K562 (cell line): ENCODE measurements around the gene MBD5. TPM values are rescaled to one million over a fixed set of nuclear protein-coding genes. Genes with fewer than 3 reads are reported as not detected.

Experiments
- FOXP1 ChIP-seq: sonication (generic); formaldehyde crosslinking; IDR thresholded peaks from 2 replicates; pipeline ENCODE4 v1.8.0; 2022; ENCODE audit warnings: mild to moderate bottlenecking, missing genetic modification reagents
- KDM5B ChIP-seq: fragments of 200-600 bp; sonication (generic); IDR thresholded peaks from 2 replicates; pipeline ENCODE4 v1.6.1; 2012; ENCODE audit warnings: low read depth, mild to moderate bottlenecking, moderate library complexity, low read length, control low read depth, inconsistent platforms; ENCODE audit not compliant: insufficient replicate concordance
- KLF1 ChIP-seq: fragments of 450-650 bp; IDR thresholded peaks from 2 replicates; pipeline ENCODE4 v1.6.1; 2016; ENCODE audit warnings: missing genetic modification characterization, missing compliant biosample characterization
- NFRKB ChIP-seq: fragments of 450-650 bp; IDR thresholded peaks from 2 replicates; pipeline ENCODE4 v1.6.1; 2016; ENCODE audit warnings: low read depth
- THRA ChIP-seq: fragments of 450-650 bp; IDR thresholded peaks from 2 replicates; pipeline ENCODE4 v1.6.1; 2017; ENCODE audit warnings: mild to moderate bottlenecking, moderate library complexity
- USF2 ChIP-seq: sonication (generic); formaldehyde crosslinking; IDR thresholded peaks from 2 replicates; pipeline ENCODE4 v1.5.0; 2020; ENCODE audit warnings: missing genetic modification reagents
- ZBTB1 ChIP-seq: sonication (generic); formaldehyde crosslinking; IDR thresholded peaks from 2 replicates; pipeline ENCODE4 v1.8.1; 2023; ENCODE audit warnings: missing genetic modification reagents, low read depth, mild to moderate bottlenecking, borderline replicate concordance
- polyA plus RNA-seq, 8 experiments: library from polyadenylated mRNA; depleted of rRNA in 4 of 8; stranded (reverse) in 5 of 8; unstranded in 3 of 8; fragments of >200 nt; fragmentation: Nextera tagmentation in 2 of 8; fragmentation: Illumina TruSeq in 1 of 8; extraction: Ambion mirVana in 2 of 8; extraction: Trizol in 1 of 8; gene quantifications; 2 replicates each; pipeline versions ENCODE4 v1.2.1 to v1.2.3, GENCODE V29; 2011 to 2014; ENCODE audit warnings: inconsistent platforms in 1 of 8, missing spikeins in 1 of 8
- total RNA-seq, 7 experiments: library from RNA; depleted of rRNA in 6 of 7; stranded (reverse); fragments of >200 nt in 6 of 7; fragmentation: Illumina TruSeq in 2 of 7; extraction: Trizol in 2 of 7; gene quantifications; 2 replicates each; pipeline versions ENCODE4 v1.2.1 to v1.2.3, GENCODE V29; 2011 to 2021; ENCODE audit warnings: low replicate concordance in 1 of 7
- TF ChIP-seq, protein P1 (sequence below): sonication (generic); formaldehyde crosslinking; IDR thresholded peaks from 2 replicates; pipeline ENCODE4 v1.8.0; 2022; ENCODE audit warnings: mild to moderate bottlenecking, missing genetic modification reagents
- TF ChIP-seq, protein P2 (sequence below): fragments of 450-650 bp; IDR thresholded peaks from 2 replicates; pipeline ENCODE4 v1.6.1; 2016
- TF ChIP-seq, protein P3 (sequence below): fragments of 450-650 bp; IDR thresholded peaks from one replicate; pipeline ENCODE4 v1.6.1; 2018; ENCODE audit warnings: mild to moderate bottlenecking, moderate library complexity; ENCODE audit not compliant: partially characterized antibody
- TF ChIP-seq, protein P4 (sequence below): IDR thresholded peaks from 2 replicates; pipeline ENCODE4 v1.6.1; 2014; ENCODE audit warnings: antibody characterized with exemption

Gene MBD5
- total and polyA plus RNA-seq, 9 of the 15 experiments (the other 6 are each of a cell fraction or from before 2014, with no cell fraction given) = 3.4 to 14.5 (median 9.0) TPM

DNA sequence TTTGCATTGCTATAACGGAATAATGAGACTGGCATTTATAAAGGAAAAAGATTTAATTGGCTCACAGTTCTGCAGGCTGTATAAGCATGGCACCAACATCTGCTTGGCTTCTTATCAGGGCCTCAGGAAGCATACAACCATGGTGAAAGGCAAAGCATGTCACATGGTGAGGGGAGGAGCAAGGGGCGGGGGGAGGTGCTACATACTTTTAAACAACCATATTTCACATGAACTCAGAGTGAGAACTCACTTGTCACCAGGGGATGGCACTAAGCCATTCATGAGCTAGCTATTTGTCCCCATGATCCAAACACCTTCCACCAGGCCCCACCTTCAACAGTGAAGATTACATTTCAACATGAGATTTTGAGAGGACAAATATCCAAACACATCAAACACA, 188.7 kb downstream of the MBD5 start (continued):
- TF ChIP-seq, protein P1, sequence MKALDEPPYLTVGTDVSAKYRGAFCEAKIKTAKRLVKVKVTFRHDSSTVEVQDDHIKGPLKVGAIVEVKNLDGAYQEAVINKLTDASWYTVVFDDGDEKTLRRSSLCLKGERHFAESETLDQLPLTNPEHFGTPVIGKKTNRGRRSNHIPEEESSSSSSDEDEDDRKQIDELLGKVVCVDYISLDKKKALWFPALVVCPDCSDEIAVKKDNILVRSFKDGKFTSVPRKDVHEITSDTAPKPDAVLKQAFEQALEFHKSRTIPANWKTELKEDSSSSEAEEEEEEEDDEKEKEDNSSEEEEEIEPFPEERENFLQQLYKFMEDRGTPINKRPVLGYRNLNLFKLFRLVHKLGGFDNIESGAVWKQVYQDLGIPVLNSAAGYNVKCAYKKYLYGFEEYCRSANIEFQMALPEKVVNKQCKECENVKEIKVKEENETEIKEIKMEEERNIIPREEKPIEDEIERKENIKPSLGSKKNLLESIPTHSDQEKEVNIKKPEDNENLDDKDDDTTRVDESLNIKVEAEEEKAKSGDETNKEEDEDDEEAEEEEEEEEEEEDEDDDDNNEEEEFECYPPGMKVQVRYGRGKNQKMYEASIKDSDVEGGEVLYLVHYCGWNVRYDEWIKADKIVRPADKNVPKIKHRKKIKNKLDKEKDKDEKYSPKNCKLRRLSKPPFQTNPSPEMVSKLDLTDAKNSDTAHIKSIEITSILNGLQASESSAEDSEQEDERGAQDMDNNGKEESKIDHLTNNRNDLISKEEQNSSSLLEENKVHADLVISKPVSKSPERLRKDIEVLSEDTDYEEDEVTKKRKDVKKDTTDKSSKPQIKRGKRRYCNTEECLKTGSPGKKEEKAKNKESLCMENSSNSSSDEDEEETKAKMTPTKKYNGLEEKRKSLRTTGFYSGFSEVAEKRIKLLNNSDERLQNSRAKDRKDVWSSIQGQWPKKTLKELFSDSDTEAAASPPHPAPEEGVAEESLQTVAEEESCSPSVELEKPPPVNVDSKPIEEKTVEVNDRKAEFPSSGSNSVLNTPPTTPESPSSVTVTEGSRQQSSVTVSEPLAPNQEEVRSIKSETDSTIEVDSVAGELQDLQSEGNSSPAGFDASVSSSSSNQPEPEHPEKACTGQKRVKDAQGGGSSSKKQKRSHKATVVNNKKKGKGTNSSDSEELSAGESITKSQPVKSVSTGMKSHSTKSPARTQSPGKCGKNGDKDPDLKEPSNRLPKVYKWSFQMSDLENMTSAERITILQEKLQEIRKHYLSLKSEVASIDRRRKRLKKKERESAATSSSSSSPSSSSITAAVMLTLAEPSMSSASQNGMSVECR (CRISPR knock-in tag) = no peak
- peak; percentile 56; the same call in 1 of the 2 replicates for TF ChIP-seq USF2 (CRISPR knock-in tag)
- TF ChIP-seq KDM5B = no peak
- TF ChIP-seq, protein P2, sequence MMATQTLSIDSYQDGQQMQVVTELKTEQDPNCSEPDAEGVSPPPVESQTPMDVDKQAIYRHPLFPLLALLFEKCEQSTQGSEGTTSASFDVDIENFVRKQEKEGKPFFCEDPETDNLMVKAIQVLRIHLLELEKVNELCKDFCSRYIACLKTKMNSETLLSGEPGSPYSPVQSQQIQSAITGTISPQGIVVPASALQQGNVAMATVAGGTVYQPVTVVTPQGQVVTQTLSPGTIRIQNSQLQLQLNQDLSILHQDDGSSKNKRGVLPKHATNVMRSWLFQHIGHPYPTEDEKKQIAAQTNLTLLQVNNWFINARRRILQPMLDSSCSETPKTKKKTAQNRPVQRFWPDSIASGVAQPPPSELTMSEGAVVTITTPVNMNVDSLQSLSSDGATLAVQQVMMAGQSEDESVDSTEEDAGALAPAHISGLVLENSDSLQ = peak; percentile 73
- TF ChIP-seq ZBTB1 (CRISPR knock-in tag) = no peak
- TF ChIP-seq, protein P3, sequence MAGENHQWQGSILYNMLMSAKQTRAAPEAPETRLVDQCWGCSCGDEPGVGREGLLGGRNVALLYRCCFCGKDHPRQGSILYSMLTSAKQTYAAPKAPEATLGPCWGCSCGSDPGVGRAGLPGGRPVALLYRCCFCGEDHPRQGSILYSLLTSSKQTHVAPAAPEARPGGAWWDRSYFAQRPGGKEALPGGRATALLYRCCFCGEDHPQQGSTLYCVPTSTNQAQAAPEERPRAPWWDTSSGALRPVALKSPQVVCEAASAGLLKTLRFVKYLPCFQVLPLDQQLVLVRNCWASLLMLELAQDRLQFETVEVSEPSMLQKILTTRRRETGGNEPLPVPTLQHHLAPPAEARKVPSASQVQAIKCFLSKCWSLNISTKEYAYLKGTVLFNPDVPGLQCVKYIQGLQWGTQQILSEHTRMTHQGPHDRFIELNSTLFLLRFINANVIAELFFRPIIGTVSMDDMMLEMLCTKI = no peak
- TF ChIP-seq, protein P4, sequence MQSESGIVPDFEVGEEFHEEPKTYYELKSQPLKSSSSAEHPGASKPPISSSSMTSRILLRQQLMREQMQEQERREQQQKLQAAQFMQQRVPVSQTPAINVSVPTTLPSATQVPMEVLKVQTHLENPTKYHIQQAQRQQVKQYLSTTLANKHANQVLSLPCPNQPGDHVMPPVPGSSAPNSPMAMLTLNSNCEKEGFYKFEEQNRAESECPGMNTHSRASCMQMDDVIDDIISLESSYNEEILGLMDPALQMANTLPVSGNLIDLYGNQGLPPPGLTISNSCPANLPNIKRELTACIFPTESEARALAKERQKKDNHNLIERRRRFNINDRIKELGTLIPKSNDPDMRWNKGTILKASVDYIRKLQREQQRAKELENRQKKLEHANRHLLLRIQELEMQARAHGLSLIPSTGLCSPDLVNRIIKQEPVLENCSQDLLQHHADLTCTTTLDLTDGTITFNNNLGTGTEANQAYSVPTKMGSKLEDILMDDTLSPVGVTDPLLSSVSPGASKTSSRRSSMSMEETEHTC = no peak
- TF ChIP-seq KLF1 (tag) = no peak
- TF ChIP-seq FOXP1 (CRISPR knock-in tag) = no peak
- TF ChIP-seq THRA = no peak
- TF ChIP-seq NFRKB = no peak
